NCI-H82 (cell line): ENCODE results near the gene CAMK1D.

Experiments
- DNase-seq: peaks from one replicate; lab custom pipeline; 2025; lab: John Stamatoyannopoulos, UW

Gene CAMK1D

GRCh38 chr10:12657489-12657888 lies 308.1 kb downstream of the CAMK1D start:
- DNase-seq = no peak

GRCh38 chr10:12658526-12658925 lies 309.2 kb downstream of the CAMK1D start:
- DNase-seq = no peak

DNA sequence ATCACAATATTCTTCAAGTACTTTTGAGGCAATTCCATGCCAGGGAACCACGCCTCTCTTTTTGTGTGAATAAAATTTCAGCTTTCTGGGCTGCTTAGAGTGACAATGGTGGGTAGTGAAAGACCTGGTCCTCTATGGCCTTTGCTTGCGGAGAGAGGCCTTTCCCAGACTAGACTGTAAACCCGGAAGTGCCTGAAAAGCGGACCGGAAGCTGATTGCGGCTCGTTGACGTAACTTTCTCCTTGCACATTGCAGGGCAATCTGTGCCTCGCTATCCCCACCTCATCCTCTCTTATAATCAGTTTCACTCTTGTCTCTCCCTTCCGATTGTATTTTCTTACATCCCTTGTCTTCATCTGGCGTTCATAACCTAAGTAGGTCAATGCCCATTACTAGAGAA lies 310.4 kb downstream of the CAMK1D start:
- no peak for DNase-seq

- no peak for DNase-seq
Observed at GRCh38 chr10:12660812-12661211, 311.5 kb downstream of the CAMK1D start.

- no peak for DNase-seq
Observed at GRCh38 chr10:12661671-12662070, 312.3 kb downstream of the CAMK1D start.

GRCh38 chr10:12663863-12664262 lies 314.5 kb downstream of the CAMK1D start:
- DNase-seq = no peak

GRCh38 chr10:12665501-12665900 lies 316.2 kb downstream of the CAMK1D start:
- no peak for DNase-seq

GRCh38 chr10:12667052-12667451 lies 317.7 kb downstream of the CAMK1D start:
- DNase-seq = no peak

- no peak for DNase-seq
Observed at GRCh38 chr10:12668634-12669033, 319.3 kb downstream of the CAMK1D start.

- no peak for DNase-seq
Observed at GRCh38 chr10:12670004-12670403, 320.7 kb downstream of the CAMK1D start.

DNA sequence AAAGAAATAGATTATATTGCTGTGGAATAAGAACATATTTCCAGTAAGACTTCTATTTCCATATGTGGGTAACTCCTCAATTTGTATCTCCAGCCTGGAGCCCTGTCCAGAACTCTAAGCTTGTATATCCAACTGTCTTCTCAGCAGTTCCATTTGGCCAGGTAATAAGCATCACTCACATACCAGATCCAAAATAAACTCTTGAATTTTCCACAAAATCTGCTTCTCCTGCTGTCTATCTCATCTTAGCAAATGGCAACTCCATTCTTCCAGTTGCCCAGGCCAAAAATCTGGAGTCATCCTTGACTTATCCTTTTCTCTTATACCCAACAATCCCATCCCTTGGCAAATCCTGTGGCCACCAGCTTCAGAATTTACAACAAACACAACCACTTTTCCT lies 325.8 kb downstream of the CAMK1D start:
- DNase-seq = no peak

GRCh38 chr10:12679636-12680035 lies 330.3 kb downstream of the CAMK1D start:
- peak; percentile 92 for DNase-seq

DNA sequence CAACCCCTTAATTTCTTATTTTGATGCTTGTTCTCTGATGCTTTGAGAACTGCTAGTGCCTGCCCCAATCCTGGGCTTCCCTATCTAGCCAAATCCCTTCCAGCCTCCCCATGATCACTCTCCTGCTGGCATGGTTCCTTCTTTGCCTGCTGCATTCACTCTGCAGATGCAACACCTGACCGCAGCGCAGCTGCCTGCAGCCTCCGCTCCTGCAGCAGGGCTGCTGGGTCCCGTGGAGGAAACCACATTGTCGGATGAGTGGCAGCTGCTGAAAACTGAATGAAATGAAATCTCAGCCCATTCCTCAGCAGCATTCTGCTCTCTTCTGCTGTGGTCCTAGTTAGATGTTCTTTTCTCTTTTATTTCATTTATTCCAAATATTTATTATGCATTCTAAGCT lies 331.9 kb downstream of the CAMK1D start:
- no peak for DNase-seq

GRCh38 chr10:12684784-12685183 lies 335.4 kb downstream of the CAMK1D start:
- DNase-seq = no peak

GRCh38 chr10:12685261-12686058 lies 336.1 kb downstream of the CAMK1D start:
- no peak for DNase-seq

DNA sequence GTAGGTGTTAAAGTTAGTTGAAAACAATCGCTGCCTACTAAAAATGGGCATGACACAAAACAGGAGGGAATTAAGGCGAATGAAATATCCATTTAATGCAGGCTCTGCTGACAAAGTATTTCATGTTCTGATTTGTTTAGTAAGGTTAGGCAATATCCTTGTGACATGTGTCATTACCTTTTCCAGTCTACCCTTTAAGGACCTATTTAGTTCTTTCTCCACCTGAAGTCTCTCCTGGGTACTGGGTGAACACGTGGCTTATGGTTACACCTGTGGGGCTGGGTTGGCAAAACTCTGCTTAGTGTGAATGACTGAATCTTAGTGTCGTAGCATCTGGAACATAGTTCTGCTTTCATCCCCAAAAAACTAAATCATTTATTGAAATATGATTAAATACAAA lies 338.6 kb downstream of the CAMK1D start:
- no peak for DNase-seq

DNA sequence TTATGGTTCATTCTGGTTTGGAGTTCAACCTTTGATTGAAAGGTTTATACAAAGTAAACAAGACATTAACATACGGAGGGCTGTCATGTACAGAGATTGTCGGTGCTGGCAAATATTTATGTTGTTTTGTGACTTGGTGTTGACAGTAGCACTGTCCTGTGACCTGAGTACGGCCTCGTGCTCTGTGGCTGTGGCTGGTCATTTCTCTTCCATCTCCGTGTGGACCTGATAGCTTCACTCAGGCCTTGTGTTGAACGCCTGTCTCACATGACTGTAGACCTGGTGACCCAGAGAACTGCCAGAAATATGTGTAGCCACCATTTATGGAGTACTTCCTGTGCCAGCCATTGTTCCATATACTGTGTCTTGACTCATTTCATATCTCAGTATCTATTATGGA lies 340.5 kb downstream of the CAMK1D start:
- no peak for DNase-seq

GRCh38 chr10:12690525-12691126 lies 341.3 kb downstream of the CAMK1D start:
- no peak for DNase-seq

DNA sequence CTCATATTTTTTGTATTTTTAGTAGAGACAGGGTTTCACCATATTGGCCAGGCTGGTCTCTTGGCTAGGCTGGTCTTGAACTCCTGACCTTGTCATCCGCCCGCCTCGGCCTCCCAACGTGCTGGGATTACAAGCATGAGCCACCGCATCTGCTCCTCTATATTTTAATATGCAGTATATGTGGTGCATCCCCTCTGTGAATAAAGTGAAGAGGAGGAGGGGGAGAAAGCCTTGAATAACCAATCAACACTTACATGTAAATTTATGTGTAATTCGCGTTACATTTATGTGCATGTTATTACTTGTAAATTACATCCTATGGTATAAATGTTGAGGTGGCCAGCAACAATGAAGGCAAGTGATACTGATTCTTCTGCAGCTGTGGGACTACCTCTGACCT lies 342.2 kb downstream of the CAMK1D start:
- no peak for DNase-seq

GRCh38 chr10:12697764-12698163 lies 348.4 kb downstream of the CAMK1D start:
- no peak for DNase-seq

DNA sequence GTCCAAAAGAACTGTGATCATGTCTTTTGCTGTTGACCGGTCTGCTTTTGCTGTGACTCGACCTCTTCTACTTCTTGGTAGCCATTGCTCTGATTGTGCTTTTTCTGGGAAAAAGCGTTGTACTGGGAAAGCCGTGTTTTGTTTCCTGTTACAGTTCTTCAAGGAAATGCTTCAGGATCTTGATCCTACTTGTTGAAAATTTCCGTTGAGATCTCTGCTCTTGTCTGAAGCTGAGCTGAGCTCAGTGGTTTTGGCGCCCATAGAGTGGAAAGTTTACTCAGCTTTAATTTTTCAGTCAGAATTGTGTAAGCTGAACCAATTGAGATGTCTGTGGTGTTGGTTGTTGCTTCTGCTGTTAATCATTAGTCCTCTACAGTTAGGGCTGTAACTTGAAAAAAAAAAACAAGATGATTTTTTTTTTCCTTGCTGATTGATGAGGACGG lies 349.9 kb downstream of the CAMK1D start:
- no peak for DNase-seq

DNA sequence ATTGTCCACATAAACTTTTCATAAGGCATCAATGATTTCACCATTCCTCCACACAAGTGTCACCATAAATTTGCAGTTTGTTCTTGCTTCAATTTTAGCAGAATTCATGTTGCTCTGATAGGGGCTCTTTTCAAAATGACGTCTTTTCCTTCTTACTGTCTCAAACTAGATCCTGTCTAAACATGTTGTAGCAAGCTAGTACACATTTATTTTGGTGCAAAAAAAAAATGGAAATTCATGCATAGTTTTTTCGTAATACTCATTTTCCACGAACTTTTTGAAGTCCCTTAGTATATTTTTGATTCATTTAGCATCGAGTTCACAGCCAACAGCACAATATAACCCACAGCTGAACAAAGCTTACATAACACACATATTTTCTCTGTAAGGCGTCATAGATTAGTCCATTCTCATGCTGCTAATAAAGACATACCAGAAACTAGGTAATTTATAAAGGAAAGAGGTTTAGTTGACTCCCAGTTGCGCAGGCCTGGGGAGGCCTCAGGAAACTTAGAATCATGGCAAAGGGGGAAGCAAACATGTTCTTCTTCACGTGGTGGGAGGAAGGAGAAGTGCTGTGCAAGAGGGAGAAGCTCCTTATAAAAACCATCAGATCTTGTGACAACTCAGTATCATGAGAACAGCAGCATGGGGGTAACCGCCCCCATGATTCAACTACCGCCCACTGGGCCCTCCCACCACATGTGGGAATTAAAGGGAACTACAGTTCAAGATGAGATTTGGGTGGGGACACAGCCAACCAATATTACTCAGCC lies 350.6 kb downstream of the CAMK1D start:
- no peak for DNase-seq

- no peak for DNase-seq
Observed at GRCh38 chr10:12700557-12700874, 351.2 kb downstream of the CAMK1D start.
